HepG2 (cell line): ENCODE data around the gene CDC6. TPM values are rescaled to one million over a fixed set of nuclear protein-coding genes. Genes with fewer than 3 reads are reported as not detected.

Experiments
- ATAC-seq: fragments of 200-7000 bp; cut with Tn5 transposase; 3 replicates; pipeline ENCODE4 v1.9.1; 2020; ENCODE audit warnings: mild to moderate bottlenecking, moderate library complexity
- BruUV-seq: library from RNA; stranded (reverse); fragments of 400-500 nt; replicated peaks from 2 replicates; lab custom pipeline; 2021; lab: Mats Ljungman, UMichigan
- CTCF ChIA-PET: fragments of 300-600 bp; formaldehyde crosslinking; extraction: SDS; loops from one replicate; lab custom pipeline; 2021; ENCODE audit warnings: low total read pairs, inconsistent platforms, low intra/inter-chr PET ratio; lab: Yijun Ruan, JAX
- POLR2A ChIA-PET: fragments of 350-600 bp; sonication (Branson Sonifier 250); formaldehyde crosslinking; loops from one replicate; lab custom pipeline; 2020; ENCODE audit warnings: antibody characterized with exemption, inconsistent platforms; lab: Yijun Ruan, JAX
- DNase-seq: peaks from one replicate; pipeline ENCODE4 v3.0.0-alpha.2; 2015; ENCODE audit warnings: low spot score
- FAIRE-seq: peaks from 3 replicates; lab custom pipeline; 2011; peaks lifted over from hg19 to GRCh38; lab: Jason Lieb, UNC
- H2AFZ ChIP-seq: one replicate; pipeline ENCODE4 v1.6.1; 2011; ENCODE audit warnings: low read length, inconsistent platforms
- H3K27ac ChIP-seq: fragments of 300-600 bp; 3 replicates; pipeline ENCODE4 v1.8.0; 2011; ENCODE audit warnings: mixed run types, mild to moderate bottlenecking, mixed read lengths, low read length, inconsistent platforms; ENCODE audit not compliant: insufficient read depth; ENCODE audit errors: extremely low read length
- H3K27me3 ChIP-seq, 2 experiments: fragments of 200-600 bp in 1 of 2; 2 replicates in 1 of 2; 3 replicates in 1 of 2; pipeline versions ENCODE4 v1.6.0 to v1.8.0; 2011; ENCODE audit warnings: low read length in 2 of 2, mild to moderate bottlenecking in 2 of 2, moderate library complexity in 2 of 2, inconsistent platforms in 1 of 2; ENCODE audit not compliant: insufficient read depth in 2 of 2, control insufficient read depth in 1 of 2
- H3K36me3 ChIP-seq, 2 experiments: fragments of 200-600 bp in 1 of 2; replicated peaks in 1 of 2; 2 replicates in 1 of 2; 3 replicates in 1 of 2; pipeline versions ENCODE4 v1.5.1 to v1.8.0; 2011; ENCODE audit warnings: low read length in 2 of 2, inconsistent platforms in 1 of 2; ENCODE audit not compliant: insufficient read depth in 2 of 2, control insufficient read depth in 1 of 2
- H3K4me1 ChIP-seq: 2 replicates; pipeline ENCODE4 v1.5.1; 2012; ENCODE audit warnings: low read length, inconsistent platforms; ENCODE audit not compliant: insufficient read depth
- H3K4me2 ChIP-seq: 2 replicates; pipeline ENCODE4 v1.6.0; 2011; ENCODE audit warnings: low read depth, low read length, inconsistent platforms
- H3K4me3 ChIP-seq, 3 experiments: fragments of 200-600 bp in 1 of 3; sonication (generic), shearing (Covaris generic) in 1 of 3; replicated peaks in 1 of 3; 2 replicates each; pipeline ENCODE4 v1.5.1; 2011 to 2016; ENCODE audit warnings: low read length in 3 of 3, inconsistent platforms in 2 of 3, low read depth in 2 of 3, mild to moderate bottlenecking in 2 of 3, control low read depth in 1 of 3, mixed read lengths in 1 of 3; ENCODE audit not compliant: insufficient read depth in 1 of 3
- H3K79me2 ChIP-seq: one replicate; pipeline ENCODE4 v1.6.1; 2011; ENCODE audit warnings: low read length, inconsistent platforms; ENCODE audit not compliant: insufficient read depth
- H3K9ac ChIP-seq: 2 replicates; pipeline ENCODE4 v1.6.0; 2011; ENCODE audit warnings: mild to moderate bottlenecking, low read depth, low read length, inconsistent platforms; ENCODE audit not compliant: insufficient read depth
- H3K9me3 ChIP-seq: 2 replicates; pipeline ENCODE4 v1.5.1; 2012; ENCODE audit warnings: mild to moderate bottlenecking, low read length
- H4K20me1 ChIP-seq: 2 replicates; pipeline ENCODE4 v1.6.0; 2011; ENCODE audit warnings: inconsistent platforms, mild to moderate bottlenecking, low read length, moderate library complexity; ENCODE audit not compliant: insufficient read depth
- AGO1 ChIP-seq: fragments of 200-400 bp; formaldehyde crosslinking; IDR thresholded peaks from 2 replicates; pipeline ENCODE4 v1.6.1; 2017; ENCODE audit warnings: mild to moderate bottlenecking, low read depth, low read length, moderate library complexity; ENCODE audit not compliant: poor library complexity, severe bottlenecking
- CEBPB ChIP-seq: IDR thresholded peaks from 2 replicates; pipeline ENCODE4 v1.6.1; 2011; ENCODE audit warnings: low read depth, low read length, improper control_type of control experiment, borderline replicate concordance
- HMGA1 ChIP-seq: sonication (generic); formaldehyde crosslinking; conservative IDR thresholded peaks from 2 replicates; pipeline ENCODE4 v1.4.0; 2020; ENCODE audit warnings: missing genetic modification reagents
- MAFK ChIP-seq, 2 experiments: IDR thresholded peaks in 1 of 2; conservative IDR thresholded peaks in 1 of 2; 2 replicates each; pipeline ENCODE4 v1.6.1; 2011; ENCODE audit warnings: improper control_type of control experiment in 2 of 2, low read length in 2 of 2
- NFKB2 ChIP-seq: sonication (generic); formaldehyde crosslinking; IDR thresholded peaks from 2 replicates; pipeline ENCODE4 v1.4.0; 2020; ENCODE audit warnings: missing genetic modification reagents, borderline replicate concordance
- SMYD3 ChIP-seq: sonication (generic); formaldehyde crosslinking; IDR thresholded peaks from 2 replicates; pipeline ENCODE4 v1.8.1; 2023; ENCODE audit warnings: mild to moderate bottlenecking, missing genetic modification reagents
- SNAPC2 ChIP-seq: sonication (generic); formaldehyde crosslinking; IDR thresholded peaks from 2 replicates; pipeline ENCODE4 v1.8.1; 2022; ENCODE audit warnings: mild to moderate bottlenecking, missing genetic modification reagents
- TBX2 ChIP-seq: sonication (generic); formaldehyde crosslinking; IDR thresholded peaks from 2 replicates; pipeline ENCODE4 v1.5.0; 2020; ENCODE audit warnings: missing genetic modification reagents, mild to moderate bottlenecking, borderline replicate concordance
- TGIF2 ChIP-seq: IDR thresholded peaks from 2 replicates; pipeline ENCODE4 v1.6.1; 2016; ENCODE audit warnings: control low read depth, missing compliant biosample characterization
- TMF1 ChIP-seq: sonication (generic); formaldehyde crosslinking; IDR thresholded peaks from 2 replicates; pipeline ENCODE4 v1.8.1; 2022; ENCODE audit warnings: low read depth, missing genetic modification reagents
- YEATS4 ChIP-seq: sonication (generic); formaldehyde crosslinking; IDR thresholded peaks from 2 replicates; pipeline ENCODE4 v1.4.0; 2020; ENCODE audit warnings: missing genetic modification reagents, borderline replicate concordance
- ZBTB42 ChIP-seq: sonication (generic); formaldehyde crosslinking; IDR thresholded peaks from 2 replicates; pipeline ENCODE4 v1.5.0; 2020; ENCODE audit warnings: mild to moderate bottlenecking, missing genetic modification reagents
- WGBS: methylation state at CpG from one replicate; pipeline ENCODE4 v1.1.6; 2017; ENCODE audit warnings: low lambda C conversion rate; 5-methylcytosine and 5-hydroxymethylcytosine counted together
- in situ Hi-C: cut with HindIII; loops from 2 replicates; pipeline ENCODE4 v1.10.0; 2017; ENCODE audit warnings: low pct_unique_long_range_greater_than_20kb; ENCODE audit not compliant: extremely low pct_ligation_motif_present
- intact Hi-C: fragments of 100-400 bp; cut with micrococcal nuclease; formaldehyde crosslinking; loops from one replicate; pipeline ENCODE4 v1.10.0; 2022; ENCODE audit not compliant: unreplicated experiment
- polyA plus RNA-seq, 8 experiments: library from polyadenylated mRNA; depleted of rRNA in 3 of 8; stranded (reverse) in 7 of 8; unstranded in 1 of 8; fragments of >200 nt; fragmentation: Illumina TruSeq in 4 of 8; extraction: Trizol in 4 of 8; gene quantifications; 2 replicates each; pipeline versions ENCODE4 v1.2.1 to v1.2.3, GENCODE V29; 2011 to 2016; ENCODE audit warnings: low read depth in 4 of 8, missing spikeins in 1 of 8, mixed read lengths in 1 of 8; ENCODE audit not compliant: insufficient read depth in 1 of 8
- total RNA-seq, 5 experiments: library from RNA; depleted of rRNA; stranded (reverse); fragments of >200 nt; fragmentation: Illumina TruSeq; extraction: Trizol; gene quantifications; 2 replicates each; pipeline ENCODE4 v1.2.3, GENCODE V29; 2016; ENCODE audit warnings: low read depth in 1 of 5

The CDC6 gene
- total and polyA plus RNA-seq, 2 of the 13 experiments (the other 11 are each of a cell fraction or from before 2014, with no cell fraction given): 17.4 to 114 TPM

- WGBS: 96% methylated on average over 7 of the region's 7 CpGs
- Histone ChIP-seq H3K27ac (no peak overlapping the region), H4K20me1 (no peaks in the 10 kb centered on the region), H3K36me3 (peaks cover 2 to 6% of the 10 kb centered on the region in 2 experiments; a peak in 3 of 5 replicates), H2AFZ (no peak overlapping the region), H3K79me2 (peaks cover 60% of the 10 kb centered on the region), H3K4me3 (no peak overlapping the region), H3K4me2 (no peak overlapping the region), H3K9ac (no peak overlapping the region), H3K9me3 (no peaks in the 10 kb centered on the region), H3K27me3 (no peaks in the 10 kb centered on the region), H3K4me1 (no peaks in the 10 kb centered on the region)
- peak; percentile 72; the same call in 1 of the 2 replicates for TF ChIP-seq CEBPB
- TF ChIP-seq MAFK (conservative IDR thresholded peaks at IDR 0.05 in 1 of 2, IDR thresholded peaks at IDR 0.05 in 1 of 2; ENCODE audit: low read length in 2 of 2): peak in 1 of 2 experiments; percentile 51; a peak in 2 of 4 replicates
- TF ChIP-seq YEATS4: no peak
- CTCF ChIA-PET: no interaction called here
- BruUV-seq: no TSS peak
- FAIRE-seq (no peak), ATAC-seq (no peak), DNase-seq (no peak)
- POLR2A ChIA-PET: no interaction called here
- in situ Hi-C loops: no loop called here
- intact Hi-C loops: no loop called here
Measured at GRCh38 chr17:40247926-40248495, 39.7 kb upstream of the CDC6 start.

GRCh38 chr17:40248507-40248906 lies 39.2 kb upstream of the CDC6 start:
- no TSS peak for BruUV-seq
- intact Hi-C loops: no loop called here
- H3K27ac ChIP-seq: no peak overlapping the region

More at GRCh38 chr17:40248507-40248906, 39.2 kb upstream of the CDC6 start:
- H3K4me2 ChIP-seq: no peak overlapping the region
- H3K27me3 ChIP-seq: no peaks in the 10 kb centered on the region
- H2AFZ ChIP-seq: no peak overlapping the region
- H3K79me2 ChIP-seq: peaks cover 60% of the 10 kb centered on the region
- no peaks in the 10 kb centered on the region for H3K9me3 ChIP-seq
- ChIA-PET POLR2A (no interaction called here), CTCF (no interaction called here)
- TF ChIP-seq TGIF2: no peak
- TF ChIP-seq HMGA1 (CRISPR knock-in tag): no peak
- TF ChIP-seq SNAPC2 (CRISPR knock-in tag): no peak
- TF ChIP-seq NFKB2 (CRISPR knock-in tag): no peak
- TF ChIP-seq SMYD3 (CRISPR knock-in tag): no peak
- TF ChIP-seq ZBTB42: no peak
- TF ChIP-seq TBX2 (CRISPR knock-in tag): no peak
- no peak for TF ChIP-seq AGO1
- no peak for TF ChIP-seq TMF1 (CRISPR knock-in tag)
- in situ Hi-C loops: no loop called here
- peaks cover 2 to 6% of the 10 kb centered on the region in 2 experiments; a peak in 3 of 5 replicates for H3K36me3 ChIP-seq
- FAIRE-seq (no peak), ATAC-seq (no peak), DNase-seq (no peak)
- 96% methylated on average over 1 of the region's 1 CpG for WGBS
- no peak overlapping the region for H3K4me3 ChIP-seq
- H3K9ac ChIP-seq: no peak overlapping the region
- H3K4me1 ChIP-seq: no peaks in the 10 kb centered on the region
- H4K20me1 ChIP-seq: no peaks in the 10 kb centered on the region
